ENCODE measurements around the gene ZNF598.

Gene ZNF598

GRCh38 chr16:2029350-2029749 lies 19.7 kb upstream of the ZNF598 start:
- H3K36me3 ChIP-seq (ENCODE audit: insufficient read depth, insufficient read length, low read length): peaks cover 15% of the 10 kb centered on the region
- no peak overlapping the region for H3K4me3 ChIP-seq (ENCODE audit: insufficient read length, low read depth)
- H3K4me1 ChIP-seq (ENCODE audit: insufficient read depth, insufficient read length): peaks cover 52% of the 10 kb centered on the region
- DNase-seq (ENCODE audit: low read depth, low spot score): no peak
- no peak for TF ChIP-seq SUZ12 (IDR thresholded peaks at IDR 0.05; ENCODE audit: extremely low read depth, insufficient read depth, insufficient read length)
- peaks cover 24% of the 10 kb centered on the region for H3K27me3 ChIP-seq (ENCODE audit: insufficient read depth, insufficient read length)
- H3K9ac ChIP-seq (ENCODE audit: insufficient read length, low read depth): no peak overlapping the region
- H3K9me3 ChIP-seq (ENCODE audit: insufficient read depth, low read length): no peaks in the 10 kb centered on the region

- Histone ChIP-seq H3K9ac (ENCODE audit: insufficient read length, low read depth) (no peak overlapping the region), H3K4me3 (ENCODE audit: insufficient read length, low read depth) (no peak overlapping the region), H3K36me3 (ENCODE audit: insufficient read depth, insufficient read length, low read length) (peaks cover 15% of the 10 kb centered on the region), H3K9me3 (ENCODE audit: insufficient read depth, low read length) (no peaks in the 10 kb centered on the region), H3K27me3 (ENCODE audit: insufficient read depth, insufficient read length) (peaks cover 24% of the 10 kb centered on the region), H3K4me1 (ENCODE audit: insufficient read depth, insufficient read length) (peaks cover 48% of the 10 kb centered on the region)
- DNase-seq (ENCODE audit: low read depth, low spot score): no peak
- TF ChIP-seq YY1 (IDR thresholded peaks at IDR 0.05; ENCODE audit: insufficient read depth, insufficient read length) (no peak), SUZ12 (IDR thresholded peaks at IDR 0.05; ENCODE audit: extremely low read depth, insufficient read depth, insufficient read length) (no peak), ZNF274 (IDR thresholded peaks at IDR 0.05; ENCODE audit: low read depth, low read length) (no peak)
Observed at GRCh38 chr16:2028620-2029220, 19.1 kb upstream of the ZNF598 start.

- Histone ChIP-seq H3K9ac (ENCODE audit: insufficient read length, low read depth) (peak overlapping the region; percentile 66), H3K4me1 (ENCODE audit: insufficient read depth, insufficient read length) (peaks cover 42% of the 10 kb centered on the region), H3K36me3 (ENCODE audit: insufficient read depth, insufficient read length, low read length) (peaks cover 15% of the 10 kb centered on the region), H3K9me3 (ENCODE audit: insufficient read depth, low read length) (no peaks in the 10 kb centered on the region), H3K4me3 (ENCODE audit: insufficient read length, low read depth) (peak overlapping the region; percentile 61), H3K27me3 (ENCODE audit: insufficient read depth, insufficient read length) (peaks cover 24% of the 10 kb centered on the region)
- no peak for DNase-seq (ENCODE audit: low read depth, low spot score)
- no peak for TF ChIP-seq ZNF274 (IDR thresholded peaks at IDR 0.05; ENCODE audit: low read depth, low read length)
- TF ChIP-seq YY1 (IDR thresholded peaks at IDR 0.05; ENCODE audit: insufficient read depth, insufficient read length): no peak
- no peak for TF ChIP-seq SUZ12 (IDR thresholded peaks at IDR 0.05; ENCODE audit: extremely low read depth, insufficient read depth, insufficient read length)
Observed at GRCh38 chr16:2028146-2028545, 18.5 kb upstream of the ZNF598 start.

GRCh38 chr16:2027024-2028010 lies 17.7 kb upstream of the ZNF598 start:
- DNase-seq (ENCODE audit: low read depth, low spot score): no peak
- no peaks in the 10 kb centered on the region for H3K9me3 ChIP-seq (ENCODE audit: insufficient read depth, low read length)
- peak overlapping the region; percentile 66 for H3K9ac ChIP-seq (ENCODE audit: insufficient read length, low read depth)
- H3K36me3 ChIP-seq (ENCODE audit: insufficient read depth, insufficient read length, low read length): peaks cover 14% of the 10 kb centered on the region
- peaks cover 36% of the 10 kb centered on the region for H3K4me1 ChIP-seq (ENCODE audit: insufficient read depth, insufficient read length)
- peak overlapping the region; percentile 61 for H3K4me3 ChIP-seq (ENCODE audit: insufficient read length, low read depth)
- peaks cover 24% of the 10 kb centered on the region for H3K27me3 ChIP-seq (ENCODE audit: insufficient read depth, insufficient read length)
- TF ChIP-seq ZNF274 (IDR thresholded peaks at IDR 0.05; ENCODE audit: low read depth, low read length) (no peak), SUZ12 (IDR thresholded peaks at IDR 0.05; ENCODE audit: extremely low read depth, insufficient read depth, insufficient read length) (no peak), YY1 (IDR thresholded peaks at IDR 0.05; ENCODE audit: insufficient read depth, insufficient read length) (no peak)

GRCh38 chr16:2026461-2027023 lies 16.9 kb upstream of the ZNF598 start, which contains the start of gene NHERF2:
Gene NHERF2, plus strand, starts transcription at chr16:2026902. Its CDS starts 104 bp downstream, at chr16:2027006.
- peaks cover 24% of the 10 kb centered on the region for H3K27me3 ChIP-seq (ENCODE audit: insufficient read depth, insufficient read length)
- no peak for DNase-seq (ENCODE audit: low read depth, low spot score)
- no peaks in the 10 kb centered on the region for H3K9me3 ChIP-seq (ENCODE audit: insufficient read depth, low read length)
- TF ChIP-seq YY1 (IDR thresholded peaks at IDR 0.05; ENCODE audit: insufficient read depth, insufficient read length) (no peak), SUZ12 (IDR thresholded peaks at IDR 0.05; ENCODE audit: extremely low read depth, insufficient read depth, insufficient read length) (no peak), ZNF274 (IDR thresholded peaks at IDR 0.05; ENCODE audit: low read depth, low read length) (no peak)
- peak within 1 kb of the TSS; percentile 66 for H3K9ac ChIP-seq (ENCODE audit: insufficient read length, low read depth)
- peaks cover 34% of the 10 kb centered on the region for H3K4me1 ChIP-seq (ENCODE audit: insufficient read depth, insufficient read length)
- H3K4me3 ChIP-seq (ENCODE audit: insufficient read length, low read depth): peak within 1 kb of the TSS; percentile 61
- peaks cover 12% of the 10 kb centered on the region for H3K36me3 ChIP-seq (ENCODE audit: insufficient read depth, insufficient read length, low read length)

- peaks cover 33% of the 10 kb centered on the region for H3K4me1 ChIP-seq (ENCODE audit: insufficient read depth, insufficient read length)
- H3K27me3 ChIP-seq (ENCODE audit: insufficient read depth, insufficient read length): peaks cover 26% of the 10 kb centered on the region
- DNase-seq (ENCODE audit: low read depth, low spot score): no peak
- peak overlapping the region; percentile 26 for H3K4me3 ChIP-seq (ENCODE audit: insufficient read length, low read depth)
- TF ChIP-seq YY1 (IDR thresholded peaks at IDR 0.05; ENCODE audit: insufficient read depth, insufficient read length) (no peak), ZNF274 (IDR thresholded peaks at IDR 0.05; ENCODE audit: low read depth, low read length) (no peak), SUZ12 (IDR thresholded peaks at IDR 0.05; ENCODE audit: extremely low read depth, insufficient read depth, insufficient read length) (no peak)
- H3K36me3 ChIP-seq (ENCODE audit: insufficient read depth, insufficient read length, low read length): peaks cover 11% of the 10 kb centered on the region
- peak overlapping the region; percentile 50 for H3K9ac ChIP-seq (ENCODE audit: insufficient read length, low read depth)
- no peaks in the 10 kb centered on the region for H3K9me3 ChIP-seq (ENCODE audit: insufficient read depth, low read length)
Observed at GRCh38 chr16:2025878-2026460, 16.3 kb upstream of the ZNF598 start.
